Colonic mucosa (tissue), 4 donors: ENCODE measurements around the gene WNT8B. TPM values are rescaled to one million over a fixed set of nuclear protein-coding genes. Genes with fewer than 3 reads are reported as not detected.
A peak's percentile ranks its signal among the peaks of the same experiment; 100 is the strongest.

ENCODE experiments used
- DNase-seq: peaks from one replicate; pipeline ENCODE4 v3.0.0-alpha.2; 2020
- H3K27ac ChIP-seq: fragments of 200-600 bp; one replicate; pipeline ENCODE4 v1.8.0; 2021
- H3K27me3 ChIP-seq: fragments of 200-600 bp; one replicate; pipeline ENCODE4 v1.8.0; 2021
- H3K36me3 ChIP-seq: fragments of 200-600 bp; one replicate; pipeline ENCODE4 v1.8.0; 2021
- H3K4me1 ChIP-seq: fragments of 200-600 bp; one replicate; pipeline ENCODE4 v1.8.0; 2021; ENCODE audit warnings: mild to moderate bottlenecking
- H3K4me3 ChIP-seq: fragments of 200-600 bp; one replicate; pipeline ENCODE4 v1.8.0; 2021
- H3K9ac ChIP-seq, 2 donors: one replicate each; pipeline ENCODE4 v1.7.0; 2013; ENCODE audit warnings: control low read depth in 2 of 2, low read depth in 2 of 2, low read length in 2 of 2
- H3K9me3 ChIP-seq: fragments of 200-600 bp; one replicate; pipeline ENCODE4 v1.8.0; 2021
- intact Hi-C: fragments of 100-400 bp; cut with DNase I; formaldehyde crosslinking; loops from one replicate; pipeline ENCODE4 v1.14.1; 2022
- total RNA-seq, 2 donors: library from RNA; stranded (reverse); fragmentation: NEBNext Ultra II Directional in 1 of 2; extraction: Animal tissue kit (Norgen Biotek cat#: 25700) in 1 of 2; gene quantifications; one replicate each; pipeline ENCODE4 v1.2.1, GENCODE V29; 2021
- TF ChIP-seq, protein P1 (sequence below): fragments of 200-600 bp; IDR thresholded peaks from one replicate; pipeline ENCODE4 v1.8.0; 2022; ENCODE audit warnings: antibody characterized with exemption, mild to moderate bottlenecking
- donor health status: healthy.
- donor health status: DM: no; HTN: no; CAD: no.
- donor health status: DM: no; HTN: no; CAD: no.

The WNT8B gene
- total RNA-seq, 2 donors from 2014 or later: not detected

DNA sequence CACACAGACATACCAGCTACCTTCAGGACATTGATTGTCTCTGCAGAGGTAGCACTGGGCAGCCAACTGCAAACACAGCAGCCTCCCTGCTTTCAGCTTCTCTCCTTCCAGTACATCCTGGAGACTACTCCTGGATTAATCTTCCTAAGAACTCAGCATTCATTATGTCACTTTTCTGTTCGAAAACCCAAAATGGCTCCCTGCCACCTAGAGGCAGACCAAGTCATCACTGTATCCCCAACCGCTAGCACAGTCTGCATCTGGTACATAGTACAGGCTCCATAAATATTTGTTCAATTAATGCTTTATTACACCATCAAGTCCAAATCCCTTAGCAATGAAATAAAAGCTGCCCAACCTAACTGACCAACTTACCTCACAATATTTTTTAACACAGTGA lies 61.8 kb downstream of the WNT8B start:
- Histone ChIP-seq H3K27ac (no peak overlapping the region), H3K9ac (no peak overlapping the region), H3K36me3 (peaks cover 9% of the 10 kb centered on the region), H3K9me3 (no peaks in the 10 kb centered on the region), H3K27me3 (peaks cover 1% of the 10 kb centered on the region), H3K4me3 (no peak overlapping the region), H3K4me1 (no peaks in the 10 kb centered on the region)
- no peak for DNase-seq
- intact Hi-C loops: no loop called here
- TF ChIP-seq, protein P1, sequence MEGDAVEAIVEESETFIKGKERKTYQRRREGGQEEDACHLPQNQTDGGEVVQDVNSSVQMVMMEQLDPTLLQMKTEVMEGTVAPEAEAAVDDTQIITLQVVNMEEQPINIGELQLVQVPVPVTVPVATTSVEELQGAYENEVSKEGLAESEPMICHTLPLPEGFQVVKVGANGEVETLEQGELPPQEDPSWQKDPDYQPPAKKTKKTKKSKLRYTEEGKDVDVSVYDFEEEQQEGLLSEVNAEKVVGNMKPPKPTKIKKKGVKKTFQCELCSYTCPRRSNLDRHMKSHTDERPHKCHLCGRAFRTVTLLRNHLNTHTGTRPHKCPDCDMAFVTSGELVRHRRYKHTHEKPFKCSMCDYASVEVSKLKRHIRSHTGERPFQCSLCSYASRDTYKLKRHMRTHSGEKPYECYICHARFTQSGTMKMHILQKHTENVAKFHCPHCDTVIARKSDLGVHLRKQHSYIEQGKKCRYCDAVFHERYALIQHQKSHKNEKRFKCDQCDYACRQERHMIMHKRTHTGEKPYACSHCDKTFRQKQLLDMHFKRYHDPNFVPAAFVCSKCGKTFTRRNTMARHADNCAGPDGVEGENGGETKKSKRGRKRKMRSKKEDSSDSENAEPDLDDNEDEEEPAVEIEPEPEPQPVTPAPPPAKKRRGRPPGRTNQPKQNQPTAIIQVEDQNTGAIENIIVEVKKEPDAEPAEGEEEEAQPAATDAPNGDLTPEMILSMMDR: no peak

DNA sequence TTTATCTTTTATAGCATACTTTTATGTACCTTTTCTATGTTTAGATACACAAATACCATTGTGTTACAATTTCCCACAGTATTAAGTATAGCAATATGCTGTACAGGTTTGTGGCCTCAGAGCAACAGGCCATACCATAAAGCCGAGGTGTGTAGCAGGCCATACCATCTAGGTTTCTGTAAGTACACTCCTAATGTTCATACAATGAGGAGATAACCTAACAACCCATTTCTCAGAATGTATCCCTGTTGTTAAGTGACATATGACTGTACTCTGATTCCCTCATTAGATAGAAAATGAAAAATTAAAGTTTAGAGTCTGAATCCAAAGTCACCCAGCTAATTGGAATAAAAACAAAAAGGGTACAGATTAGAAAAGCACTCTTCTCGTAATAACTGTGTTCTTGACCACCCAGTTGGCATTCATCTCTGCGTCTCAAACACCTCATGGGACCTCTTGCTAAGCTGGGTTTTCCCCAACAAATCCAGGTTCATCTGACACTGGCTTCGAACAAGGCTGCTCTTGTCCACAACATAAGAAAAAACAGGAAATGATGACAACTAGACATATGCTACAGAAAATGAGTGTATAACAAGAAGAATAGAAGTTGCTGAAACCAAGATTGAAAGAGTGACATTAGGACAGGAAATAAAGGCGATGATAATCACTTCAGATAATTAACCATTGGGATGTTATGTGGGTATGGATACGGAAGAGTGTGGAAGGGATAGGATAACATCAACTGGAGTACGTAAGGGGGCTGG lies 65.5 kb downstream of the WNT8B start:
- intact Hi-C loops: no loop called here
- Histone ChIP-seq H3K4me1 (no peaks in the 10 kb centered on the region), H3K4me3 (peak overlapping the region; percentile 96), H3K27ac (no peak overlapping the region), H3K36me3 (peaks cover 5% of the 10 kb centered on the region), H3K9me3 (no peaks in the 10 kb centered on the region), H3K27me3 (no peaks in the 10 kb centered on the region), H3K9ac (peak overlapping the region; percentile 12 to 96)
- TF ChIP-seq, protein P1: no peak
- no peak for DNase-seq

DNA sequence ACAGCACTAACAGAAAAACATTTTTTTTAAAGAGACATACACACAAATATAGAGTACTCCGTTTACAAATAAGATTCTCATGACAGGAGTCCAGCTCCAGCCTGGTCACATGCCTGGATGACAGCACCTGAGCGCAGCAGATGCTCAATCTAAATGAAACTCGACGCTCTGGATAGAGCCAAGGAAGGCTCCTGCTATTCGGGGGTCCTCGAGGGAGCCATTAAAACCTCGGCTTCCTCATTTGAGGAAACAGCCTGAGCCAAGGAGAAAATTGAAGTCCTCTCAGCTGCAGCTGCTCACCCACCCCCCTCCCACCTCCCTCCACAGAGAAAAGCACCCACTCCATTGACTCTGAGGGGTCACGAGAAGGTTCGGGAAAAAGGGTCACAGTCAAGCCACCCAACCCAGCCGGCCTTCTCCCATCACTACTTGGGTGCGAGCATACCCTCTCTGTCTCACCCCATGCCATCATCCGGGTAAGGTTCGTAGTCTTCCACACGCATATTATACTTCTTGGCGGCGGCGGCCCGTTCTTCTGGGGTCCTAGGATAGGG lies 66.2 kb downstream of the WNT8B start:
- TF ChIP-seq, protein P1: no peak
- Histone ChIP-seq H3K4me1 (no peaks in the 10 kb centered on the region), H3K9me3 (no peaks in the 10 kb centered on the region), H3K36me3 (peaks cover 5% of the 10 kb centered on the region), H3K27ac (peak overlapping the region; percentile 56), H3K27me3 (no peaks in the 10 kb centered on the region), H3K4me3 (peak overlapping the region; percentile 96), H3K9ac (peak overlapping the region; percentile 87 to 96)
- no peak for DNase-seq
- intact Hi-C loops: no loop called here

DNA sequence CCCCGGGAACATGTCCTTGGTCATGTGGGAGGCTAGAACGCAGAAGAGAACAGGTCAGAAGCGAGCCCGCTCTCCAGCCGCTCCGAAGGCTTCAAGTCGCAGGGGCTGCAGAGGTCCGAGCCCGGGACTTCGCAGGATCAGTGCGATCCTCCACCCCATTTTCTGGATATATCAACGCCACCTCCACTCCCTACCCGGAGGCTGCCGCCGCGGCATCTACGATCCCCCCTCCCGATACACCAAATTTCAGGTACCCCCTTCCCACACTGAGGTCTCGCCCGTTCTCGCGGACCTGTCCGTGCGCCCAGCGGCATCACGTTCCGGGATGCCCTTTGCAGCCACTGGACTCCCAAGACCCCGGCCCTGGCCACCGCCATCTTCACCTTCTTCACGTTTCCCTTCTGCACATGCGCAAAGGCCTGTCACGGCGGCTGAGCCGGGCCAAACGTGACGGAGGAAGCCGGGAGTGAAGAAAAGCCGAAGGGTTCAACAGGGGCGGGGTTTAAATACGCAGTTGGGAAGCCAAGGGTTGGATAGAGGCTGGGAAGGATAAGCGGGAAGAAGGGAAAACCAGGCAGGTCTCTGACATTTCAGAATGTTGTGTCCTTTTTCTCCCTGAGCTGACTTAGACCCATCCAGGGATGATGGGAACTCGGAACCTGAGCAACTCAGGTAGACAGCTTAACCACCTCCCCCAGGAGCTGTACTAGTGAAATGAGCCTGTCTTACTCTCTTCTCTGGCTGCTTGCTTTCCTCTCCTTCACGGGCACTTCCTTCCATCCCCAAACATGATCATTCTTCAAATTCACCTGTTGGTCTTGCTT lies 66.9 kb downstream of the WNT8B start, which contains the start of gene NDUFB8:
NDUFB8 (minus strand) TSS at position 397 of the 824 bp plus-strand sequence; CDS start at position 377, 20 bp downstream.
- peak within 1 kb of the TSS; percentile 56 for H3K27ac ChIP-seq

DNA sequence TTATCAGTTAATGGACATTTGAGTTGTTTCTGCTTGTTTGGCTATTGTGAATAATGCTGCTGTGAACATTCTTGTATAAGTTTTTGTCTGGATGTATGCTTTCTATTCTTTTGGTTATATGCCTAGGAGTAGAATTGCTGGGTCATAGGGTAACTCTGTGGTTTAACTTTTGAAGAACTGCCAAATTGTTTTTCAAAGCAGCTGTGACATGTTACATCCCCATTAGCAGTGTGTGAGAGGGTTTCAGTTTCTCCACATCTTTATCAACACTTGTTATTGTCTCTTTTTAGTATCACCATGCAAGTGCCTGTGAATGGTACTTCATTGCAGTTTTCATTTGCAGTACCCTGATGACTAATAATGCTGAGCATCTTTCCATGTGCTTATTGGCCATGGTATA lies 69.0 kb downstream of the WNT8B start:
- no peak for DNase-seq
- peaks cover 5% of the 10 kb centered on the region for H3K4me1 ChIP-seq
- H3K36me3 ChIP-seq: no peaks in the 10 kb centered on the region
- H3K27me3 ChIP-seq: no peaks in the 10 kb centered on the region
- H3K9ac ChIP-seq: no peak overlapping the region
- H3K27ac ChIP-seq: no peak overlapping the region
- H3K9me3 ChIP-seq: no peaks in the 10 kb centered on the region
- intact Hi-C loops: no loop called here
- TF ChIP-seq, protein P1: no peak
- H3K4me3 ChIP-seq: no peak overlapping the region

More for the DNA sequence above, 66.9 kb downstream of the WNT8B start, which contains the start of gene NDUFB8:
- Histone ChIP-seq H3K9me3 (no peaks in the 10 kb centered on the region), H3K27me3 (no peaks in the 10 kb centered on the region), H3K9ac (peak within 1 kb of the TSS; percentile 87 to 96), H3K4me1 (no peaks in the 10 kb centered on the region), H3K4me3 (peak within 1 kb of the TSS; percentile 96), H3K36me3 (peaks cover 5% of the 10 kb centered on the region)
- intact Hi-C loops: no loop called here
- TF ChIP-seq, protein P1: no peak
- DNase-seq: peak; percentile 97
